Posterior vena cava (tissue), 2 donors: ENCODE results near the gene CEP192. TPM values are rescaled to one million over a fixed set of nuclear protein-coding genes. Genes with fewer than 3 reads are reported as not detected.

ENCODE experiments used
- DNase-seq: peaks from one replicate; pipeline ENCODE4 v3.0.0-alpha.2; 2020; ENCODE audit warnings: low spot score
- intact Hi-C, 2 donors: fragments of 100-400 bp; cut with DNase I; formaldehyde crosslinking; loops; one replicate each; pipeline versions ENCODE4 v1.14.1 to v1.14.2; 2022 to 2023
- total RNA-seq, 2 donors: library from RNA; stranded (reverse); fragmentation: NEBNext Ultra II Directional; extraction: Animal tissue kit (Norgen Biotek cat#: 25700); gene quantifications; one replicate each; pipeline ENCODE4 v1.2.1, GENCODE V29; 2021
- donor health status: DM: yes; HTN: yes; CAD: no.
- donor health status: DM: yes; HTN: yes; CAD: no.

The CEP192 gene
- total RNA-seq, 2 donors from 2014 or later = 21.1 to 22.7 TPM

GRCh38 chr18:13134551-13135401 lies 143.6 kb downstream of the CEP192 start:
- intact Hi-C loops = no loop called here

GRCh38 chr18:13136056-13136903 lies 145.1 kb downstream of the CEP192 start:
- intact Hi-C loops = no loop called here

More at GRCh38 chr18:13134551-13135401, 143.6 kb downstream of the CEP192 start:
- DNase-seq = no peak

DNA sequence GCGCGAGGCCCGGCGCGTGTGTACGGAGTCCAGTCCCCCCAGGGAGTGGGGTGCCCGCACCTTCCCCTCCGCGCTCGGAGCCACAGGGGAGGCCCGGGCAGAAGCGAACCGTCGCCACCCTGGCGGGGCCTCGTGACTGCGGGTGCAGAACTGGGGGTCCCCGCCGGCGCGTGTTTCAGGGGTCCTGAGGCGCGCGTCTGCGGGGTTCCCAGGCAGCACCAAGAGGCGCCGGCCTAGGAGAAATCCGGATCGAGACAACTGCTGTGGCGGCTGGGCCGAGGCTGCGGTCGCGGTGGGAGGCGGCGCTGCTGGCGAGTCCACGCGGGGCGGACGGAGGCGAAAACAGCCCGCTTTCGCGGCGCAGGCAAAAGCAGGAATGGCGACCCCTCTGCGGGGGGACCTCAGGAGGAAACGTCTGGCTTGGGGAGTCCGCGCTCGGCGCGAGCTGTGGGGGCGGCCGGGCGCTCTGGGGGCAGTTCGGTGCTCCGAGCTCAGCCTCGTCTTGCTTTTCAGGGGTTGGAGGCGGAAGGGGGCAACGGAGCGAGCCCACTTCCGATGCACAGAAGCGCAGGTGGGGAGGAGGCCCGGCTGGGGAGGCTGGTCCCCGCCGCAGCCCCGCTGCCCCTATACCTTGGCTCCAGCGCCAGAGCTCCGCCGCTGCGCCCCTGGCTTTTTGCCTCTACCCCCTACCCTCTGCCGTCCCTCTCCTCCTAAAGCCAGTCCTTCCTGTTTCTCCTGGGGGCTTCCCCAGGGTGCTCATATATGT lies 145.9 kb downstream of the CEP192 start:
- intact Hi-C loops = no loop called here
- DNase-seq = peak; percentile 84

More at GRCh38 chr18:13136056-13136903, 145.1 kb downstream of the CEP192 start:
- no peak for DNase-seq

- intact Hi-C loops = no loop called here
- peak; percentile 83 for DNase-seq
These were observed 146.7 kb downstream of the CEP192 start for GRCh38 chr18:13137670-13138419.

DNA sequence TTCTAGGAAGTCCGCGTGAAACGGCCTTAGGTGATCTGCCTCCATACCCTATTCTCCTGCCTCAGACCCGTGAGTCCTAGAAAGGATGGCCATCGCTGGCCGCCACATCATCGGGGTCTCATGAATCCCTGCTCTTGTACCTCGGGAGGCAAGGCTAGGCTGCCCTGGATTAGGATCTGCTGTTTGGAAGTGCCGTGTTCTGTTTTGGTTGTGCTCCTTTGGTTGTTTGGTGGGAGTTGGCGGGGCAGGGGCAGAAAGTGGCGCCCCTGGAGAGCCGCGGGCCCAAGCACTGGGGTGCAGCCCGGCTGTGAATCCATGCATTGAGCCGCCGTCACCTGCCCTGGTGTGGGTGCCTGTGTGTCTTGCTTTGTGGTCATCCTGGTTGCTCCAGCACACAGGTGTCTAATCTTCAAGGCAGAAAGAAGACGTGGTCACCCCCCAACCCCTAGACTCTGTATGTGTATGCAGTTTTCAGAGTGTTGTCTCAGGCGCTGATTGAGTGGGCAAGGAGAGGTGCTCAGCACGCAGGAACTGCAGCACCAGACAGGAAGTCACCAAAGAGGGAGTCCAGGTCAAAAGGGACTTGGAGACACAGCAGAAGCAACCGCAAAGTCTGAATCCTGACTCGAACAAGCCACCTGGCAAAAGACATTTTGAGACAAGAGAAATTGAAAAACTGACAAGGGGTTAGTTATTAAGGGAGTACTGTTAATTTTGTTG lies 147.4 kb downstream of the CEP192 start:
- intact Hi-C loops = no loop called here

GRCh38 chr18:13139885-13140450 lies 148.8 kb downstream of the CEP192 start:
- DNase-seq = no peak
- intact Hi-C loops = no loop called here

More for the DNA sequence above, 147.4 kb downstream of the CEP192 start:
- DNase-seq = no peak

GRCh38 chr18:13141209-13141608 lies 150.0 kb downstream of the CEP192 start:
- no peak for DNase-seq
- intact Hi-C loops = no loop called here

- intact Hi-C loops = no loop called here
- DNase-seq = no peak
These were observed 154.6 kb downstream of the CEP192 start for GRCh38 chr18:13145636-13146190.

DNA sequence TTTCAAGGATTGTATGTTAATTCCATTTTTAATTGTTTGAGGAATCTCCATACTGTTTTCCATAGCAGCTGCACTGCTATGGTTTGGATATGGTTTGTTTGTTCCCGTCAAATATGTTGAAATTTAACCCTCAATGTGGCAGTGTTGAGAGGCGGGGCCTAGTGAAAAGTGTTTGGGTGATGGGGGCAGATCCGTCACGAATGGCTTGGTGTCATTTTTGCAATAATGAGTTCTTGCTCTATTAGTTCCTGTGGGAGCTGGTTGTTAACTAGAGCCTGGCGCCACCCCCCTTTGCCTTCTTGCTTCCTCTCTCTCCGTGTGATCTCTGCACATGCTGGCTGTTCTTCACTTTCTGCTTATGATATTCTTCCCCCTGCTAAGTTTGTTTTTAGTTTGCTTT lies 156.0 kb downstream of the CEP192 start:
- no peak for DNase-seq
- intact Hi-C loops = no loop called here

GRCh38 chr18:13151656-13152055 lies 160.5 kb downstream of the CEP192 start:
- DNase-seq = no peak

DNA sequence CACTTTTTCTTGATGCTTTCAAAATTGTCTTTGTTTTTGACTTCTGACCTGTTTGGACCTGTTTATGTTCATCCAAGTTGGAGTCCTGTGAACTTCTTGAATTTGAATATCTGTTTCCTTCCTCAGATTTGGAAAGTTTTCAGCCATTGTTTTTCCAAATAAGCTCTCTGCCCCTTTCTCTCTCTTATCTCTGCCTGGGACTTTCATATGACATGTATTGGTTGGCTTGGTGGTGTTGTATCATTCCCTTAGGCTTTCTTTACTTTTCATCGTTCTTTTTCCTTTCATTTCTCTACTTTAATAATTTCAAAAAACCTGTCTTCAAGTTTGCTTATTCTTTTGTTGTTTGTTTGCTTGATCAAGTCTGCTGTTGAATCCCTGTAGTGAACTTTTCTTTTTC lies 167.3 kb downstream of the CEP192 start:
- intact Hi-C loops = no loop called here
- DNase-seq = no peak

More at GRCh38 chr18:13151656-13152055, 160.5 kb downstream of the CEP192 start:
- intact Hi-C loops = no loop called here

DNA sequence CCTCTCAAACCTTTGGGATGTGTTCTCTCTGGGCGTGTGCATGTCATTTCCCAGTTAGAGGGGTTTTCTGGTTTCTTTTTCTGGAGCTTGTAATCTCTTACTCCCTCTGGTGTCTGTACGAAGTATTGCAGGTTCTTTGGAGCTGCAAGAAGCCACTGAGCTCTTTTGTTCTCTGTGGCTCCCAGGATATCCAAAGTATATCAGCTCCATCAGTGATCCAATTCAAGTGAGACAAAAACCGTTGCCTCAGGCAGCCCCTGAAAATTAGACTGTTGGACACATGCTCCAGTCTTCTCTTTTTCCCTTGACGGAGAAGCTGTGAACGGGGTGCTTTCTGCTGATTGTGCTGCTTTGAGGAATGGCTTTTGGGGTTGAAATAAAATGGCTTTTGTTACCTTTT lies 168.4 kb downstream of the CEP192 start:
- intact Hi-C loops = no loop called here
- DNase-seq = no peak

DNA sequence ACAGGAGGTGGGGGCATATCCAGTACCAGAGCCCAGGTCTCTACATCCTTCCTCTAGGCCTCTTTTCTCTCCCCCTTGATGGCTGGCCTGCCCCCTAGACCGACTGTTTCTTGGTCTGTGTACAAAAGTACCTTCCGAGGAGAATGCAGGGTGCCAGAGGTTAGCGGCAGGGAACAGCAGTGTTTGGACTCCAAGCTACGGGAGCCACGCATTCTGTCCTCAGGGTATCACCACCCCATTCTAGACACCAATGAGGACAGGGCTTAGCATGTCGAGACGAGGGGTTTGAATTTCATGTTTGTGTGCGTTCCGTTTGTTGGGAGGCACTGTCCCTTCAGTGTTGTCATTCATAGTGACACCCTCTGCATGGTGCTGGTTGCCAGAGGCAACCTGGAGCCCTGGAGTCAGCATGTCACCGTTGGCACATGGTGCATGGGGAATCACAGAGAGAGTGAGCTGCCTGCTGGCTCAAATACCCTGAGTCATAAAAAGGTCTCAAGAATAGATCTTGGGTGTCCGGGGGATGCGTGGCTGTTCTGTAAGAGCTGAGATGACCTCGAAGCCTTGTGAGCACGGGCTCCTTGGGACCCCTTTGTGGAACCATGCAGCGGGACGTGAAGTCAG lies 170.2 kb downstream of the CEP192 start:
- DNase-seq = no peak
- intact Hi-C loops = no loop called here

- intact Hi-C loops = no loop called here
- no peak for DNase-seq
These were observed 172.2 kb downstream of the CEP192 start for GRCh38 chr18:13163167-13163927.

GRCh38 chr18:13164406-13164805 lies 173.2 kb downstream of the CEP192 start:
- intact Hi-C loops = no loop called here
- no peak for DNase-seq

DNA sequence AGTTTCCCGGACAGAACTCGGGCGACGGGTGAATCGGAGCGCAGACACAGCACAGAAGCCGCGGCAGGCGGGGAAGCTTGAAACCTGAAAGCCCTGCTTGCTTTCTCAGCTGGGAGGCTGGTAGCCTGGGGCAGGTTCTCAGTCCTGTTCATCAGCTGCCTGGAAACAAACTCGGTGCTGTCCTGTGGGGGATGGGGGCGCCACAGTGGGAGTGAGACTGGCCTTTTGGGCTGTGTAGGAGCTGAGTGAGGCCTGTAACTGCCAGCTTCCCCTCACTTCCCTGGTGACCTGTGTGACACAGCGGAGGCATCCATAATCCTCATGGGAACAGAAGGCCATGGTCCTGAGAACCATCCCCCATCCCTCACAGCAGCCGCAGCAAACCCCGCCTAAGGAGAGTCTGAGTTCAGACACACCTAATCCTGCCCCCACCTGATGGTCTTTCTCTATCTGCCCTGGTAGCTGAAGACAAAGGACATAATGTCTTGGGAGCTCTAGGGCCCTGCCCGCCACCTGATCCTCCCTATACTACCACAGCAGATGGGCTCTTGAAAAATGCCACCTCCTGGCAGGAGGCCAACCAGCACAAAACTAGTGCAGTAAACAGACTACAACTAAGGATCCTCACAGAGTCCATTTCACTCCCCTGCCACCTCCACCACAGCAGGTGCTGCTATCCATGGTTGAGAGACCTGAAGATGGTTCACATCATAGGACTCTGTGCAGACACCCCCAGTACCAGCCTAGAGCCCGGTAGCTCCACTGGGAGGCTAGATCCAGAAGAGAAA lies 174.7 kb downstream of the CEP192 start:
- intact Hi-C loops = no loop called here
- no peak for DNase-seq
